Activated CD4-positive, alpha-beta memory T cell treated with anti-CD3 and anti-CD28 coated beads, Interleukin-2, amount 10 ng/mL, durations not matched to agents 7 days and 5 days (primary cell): Measurements from ENCODE around the gene RBM14. TPM values are rescaled to one million over a fixed set of nuclear protein-coding genes. Genes with fewer than 3 reads are reported as not detected.

Experiments used
- CTCF ChIA-PET: fragments of 350-600 bp; sonication (Branson Sonifier 250); formaldehyde crosslinking; loops from one replicate; lab custom pipeline; 2021; ENCODE audit warnings: antibody characterized with exemption, inconsistent platforms; lab: Charles Lee
- POLR2A ChIA-PET: fragments of 350-600 bp; sonication (Branson Sonifier 250); formaldehyde crosslinking; loops from one replicate; lab custom pipeline; 2021; ENCODE audit warnings: antibody characterized with exemption; lab: Charles Lee
- DNase-seq: peaks from one replicate; pipeline ENCODE4 v3.0.0-alpha.2; 2020
- H3K27ac Mint-ChIP-seq: one replicate; pipeline ENCODE4 v1.8.0; 2021; ENCODE audit warnings: mild to moderate bottlenecking, mixed read lengths
- H3K27me3 Mint-ChIP-seq: one replicate; pipeline ENCODE4 v1.8.0; 2021; ENCODE audit warnings: mixed read lengths
- H3K36me3 Mint-ChIP-seq: one replicate; pipeline ENCODE4 v1.8.0; 2021; ENCODE audit warnings: low read depth, mixed read lengths
- H3K4me1 Mint-ChIP-seq: one replicate; pipeline ENCODE4 v1.8.0; 2021; ENCODE audit warnings: mixed read lengths
- H3K4me3 Mint-ChIP-seq: one replicate; pipeline ENCODE4 v1.8.0; 2021; ENCODE audit warnings: mild to moderate bottlenecking, mixed read lengths
- H3K9me3 Mint-ChIP-seq: one replicate; pipeline ENCODE4 v1.8.0; 2021; ENCODE audit warnings: mixed read lengths
- total RNA-seq, 2 experiments: library from RNA; stranded (reverse); gene quantifications; one replicate each; pipeline ENCODE4 v1.2.3, GENCODE V29; 2021

The RBM14 gene
- total RNA-seq, 2 experiments from 2014 or later, result 116 to 120 TPM

DNA sequence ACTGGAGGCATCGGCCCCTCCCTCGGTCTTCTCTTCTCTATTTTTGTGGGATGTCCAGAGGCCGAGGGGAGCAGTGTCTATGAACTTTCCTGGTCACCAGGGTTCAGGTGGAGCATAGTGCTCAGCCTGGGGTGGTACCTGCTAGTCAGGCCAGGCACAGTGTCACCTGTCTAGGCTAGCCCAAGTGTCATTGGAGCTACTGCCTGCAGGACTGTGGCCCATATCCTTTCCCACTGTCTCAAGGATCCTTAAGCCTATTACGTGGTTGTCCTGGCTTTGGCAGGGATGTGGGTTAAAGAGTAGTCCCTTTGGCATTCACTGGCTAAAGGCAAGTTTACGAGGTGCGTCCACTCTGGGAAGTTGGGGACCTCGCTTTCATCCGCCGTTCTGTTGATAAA lies 9.3 kb downstream of the RBM14 start:
- ChIA-PET CTCF (no interaction called here), POLR2A (interaction anchor here (7.3 to 7.7 kb wide), 2 partner anchors 9 to 14 kb away, joined by 39 to 125 read pairs; partner anchors contain the start of genes RBM14 and RBM4)
- DNase-seq, result no peak
- peaks cover 31% of the 10 kb centered on the region for H3K4me1 Mint-ChIP-seq
- peaks cover 87% of the 10 kb centered on the region for H3K36me3 Mint-ChIP-seq
- H3K27ac Mint-ChIP-seq, result no peak overlapping the region
- no peaks in the 10 kb centered on the region for H3K27me3 Mint-ChIP-seq
- no peaks in the 10 kb centered on the region for H3K9me3 Mint-ChIP-seq
- no peak overlapping the region for H3K4me3 Mint-ChIP-seq

DNA sequence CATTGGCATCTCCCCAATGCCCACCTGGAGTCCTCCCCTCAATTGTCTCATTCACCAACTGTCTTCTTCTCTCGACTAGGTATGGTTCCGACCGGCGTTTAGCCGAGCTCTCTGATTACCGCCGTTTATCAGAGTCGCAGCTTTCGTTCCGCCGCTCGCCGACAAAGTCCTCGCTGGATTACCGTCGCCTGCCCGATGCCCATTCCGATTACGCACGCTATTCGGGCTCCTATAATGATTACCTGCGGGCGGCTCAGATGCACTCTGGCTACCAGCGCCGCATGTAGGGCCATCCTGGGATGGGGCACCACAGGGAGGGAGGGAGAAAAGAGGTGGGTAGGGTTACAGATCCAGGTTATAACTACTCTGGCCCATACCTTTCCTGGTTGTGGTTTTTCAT lies 10.0 kb downstream of the RBM14 start:
- peaks cover 27% of the 10 kb centered on the region for H3K4me1 Mint-ChIP-seq
- no peak for DNase-seq

DNA sequence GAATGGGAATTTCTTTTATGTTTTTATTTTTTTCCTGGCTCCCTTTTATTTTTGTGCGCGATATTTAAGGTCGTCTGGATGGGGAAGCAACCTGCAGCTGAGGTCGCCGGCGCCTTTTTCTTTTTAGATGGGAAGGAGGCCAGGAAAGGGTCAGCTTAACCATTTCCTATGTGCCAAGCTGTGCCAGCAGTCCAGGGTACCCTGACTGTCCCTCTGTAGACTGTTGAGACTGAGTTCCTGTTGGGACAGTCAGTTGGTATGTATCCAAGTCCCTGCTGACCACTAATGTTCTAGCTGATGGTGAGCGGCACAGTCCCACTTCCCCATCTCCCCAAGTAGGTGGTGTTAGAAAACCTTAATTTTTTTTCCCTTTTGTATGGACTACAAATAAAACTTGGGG lies 10.5 kb downstream of the RBM14 start:
- no peak overlapping the region for H3K27ac Mint-ChIP-seq
- no peaks in the 10 kb centered on the region for H3K27me3 Mint-ChIP-seq
- H3K4me1 Mint-ChIP-seq, result peaks cover 23% of the 10 kb centered on the region
- H3K4me3 Mint-ChIP-seq, result no peak overlapping the region
- no peak for DNase-seq
- CTCF ChIA-PET, result no interaction called here
- no peaks in the 10 kb centered on the region for H3K9me3 Mint-ChIP-seq
- POLR2A ChIA-PET, result interaction anchor here (0.7 to 7.3 kb wide), 4 partner anchors 10 to 14 kb away, joined by 3 to 39 read pairs (median 7); partner anchors contain the start of genes RBM14 and RBM4
- peaks cover 81% of the 10 kb centered on the region for H3K36me3 Mint-ChIP-seq

More for the DNA sequence above, 10.0 kb downstream of the RBM14 start:
- H3K27me3 Mint-ChIP-seq, result no peaks in the 10 kb centered on the region
- ChIA-PET CTCF (no interaction called here), POLR2A (interaction anchor here (7.3 to 7.7 kb wide), 2 partner anchors 9 to 13 kb away, joined by 39 to 125 read pairs; partner anchors contain the start of genes RBM14 and RBM4)
- H3K36me3 Mint-ChIP-seq, result peaks cover 84% of the 10 kb centered on the region
- no peaks in the 10 kb centered on the region for H3K9me3 Mint-ChIP-seq
- H3K4me3 Mint-ChIP-seq, result no peak overlapping the region
- H3K27ac Mint-ChIP-seq, result no peak overlapping the region

DNA sequence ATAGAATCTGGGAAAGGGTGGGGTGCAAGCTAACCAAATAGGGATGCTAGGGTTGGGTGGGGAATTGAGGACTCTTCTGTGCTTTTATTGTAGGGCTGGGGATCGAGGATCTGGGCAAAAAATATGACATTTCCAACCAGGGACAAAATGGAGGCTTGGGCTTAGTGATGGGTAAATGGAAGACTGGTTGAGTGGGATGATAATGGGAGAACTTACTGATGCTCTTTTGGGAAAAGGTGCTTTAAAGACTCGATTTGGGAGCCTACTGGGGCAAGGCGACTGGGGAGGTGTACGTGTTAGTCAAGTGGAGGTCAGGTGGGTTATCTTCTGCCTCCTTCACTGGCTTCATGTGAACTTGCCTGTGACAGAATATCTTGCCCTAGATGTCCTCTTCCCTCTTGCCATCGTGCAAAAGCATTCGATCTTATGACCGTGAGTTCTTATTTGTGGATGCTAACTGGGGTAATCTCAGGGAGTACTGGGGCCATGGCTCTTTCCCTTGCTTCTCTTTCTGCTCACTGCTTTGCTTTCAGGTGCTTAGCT lies 11.7 kb downstream of the RBM14 start:
- no peak for DNase-seq
- POLR2A ChIA-PET, result interaction anchor here (0.8 to 7.3 kb wide), 5 partner anchors 8 to 17 kb away, joined by 3 to 39 read pairs (median 5); partner anchors contain the start of genes RBM14 and RBM4
- no peaks in the 10 kb centered on the region for H3K9me3 Mint-ChIP-seq
- CTCF ChIA-PET, result interaction anchor here (1.0 kb wide), 1 partner anchor 9 kb away, joined by 3 read pairs; no protein-coding TSS in a partner anchor
- no peak overlapping the region for H3K27ac Mint-ChIP-seq
- H3K4me3 Mint-ChIP-seq, result no peak overlapping the region
- peaks cover 15% of the 10 kb centered on the region for H3K4me1 Mint-ChIP-seq
- H3K36me3 Mint-ChIP-seq, result peaks cover 80% of the 10 kb centered on the region
- H3K27me3 Mint-ChIP-seq, result no peaks in the 10 kb centered on the region

DNA sequence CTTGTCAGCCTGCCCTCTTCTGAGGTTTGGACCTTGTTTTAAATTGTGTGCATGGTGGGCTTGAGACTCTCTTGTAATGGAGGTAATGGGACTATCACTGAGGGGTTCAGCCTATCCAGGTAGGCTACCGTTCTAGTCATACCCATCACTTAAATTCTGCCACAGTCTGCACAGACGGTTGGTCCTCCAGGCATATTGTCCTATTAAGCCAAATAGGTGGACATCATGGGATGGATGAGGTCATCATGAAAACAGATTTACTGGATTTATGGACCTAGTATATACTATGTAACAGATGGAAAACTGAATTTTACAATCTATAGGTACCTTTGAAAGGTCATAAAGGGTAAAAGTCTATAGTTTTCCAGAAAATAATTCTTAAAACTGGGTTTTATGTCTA lies 12.9 kb downstream of the RBM14 start:
- Mint-ChIP-seq H3K36me3 (peaks cover 73% of the 10 kb centered on the region), H3K4me1 (peaks cover 9% of the 10 kb centered on the region)

DNA sequence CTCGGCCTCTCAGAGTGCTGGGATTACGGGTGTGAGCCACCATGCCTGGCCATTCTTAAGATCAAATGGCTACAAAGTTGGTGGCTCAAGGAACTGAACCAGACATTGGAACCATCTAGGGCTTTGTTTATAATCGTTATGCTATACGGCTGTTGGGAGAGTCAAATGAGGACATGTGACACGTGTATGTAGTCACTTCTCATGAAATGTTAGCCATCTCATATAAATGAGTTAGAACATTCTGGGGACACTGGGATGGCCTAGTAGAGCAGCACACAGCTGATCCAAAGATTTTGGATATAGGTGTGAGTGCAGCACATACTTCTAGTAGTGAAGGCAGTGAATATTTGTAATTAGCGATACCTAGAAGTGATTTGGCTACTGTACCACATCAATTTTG lies 15.5 kb downstream of the RBM14 start:
- DNase-seq, result no peak
- CTCF ChIA-PET, result no interaction called here
- Mint-ChIP-seq H3K27ac (no peak overlapping the region), H3K4me1 (peaks cover 14% of the 10 kb centered on the region), H3K4me3 (no peak overlapping the region), H3K36me3 (peaks cover 56% of the 10 kb centered on the region), H3K27me3 (no peaks in the 10 kb centered on the region), H3K9me3 (no peaks in the 10 kb centered on the region)
- POLR2A ChIA-PET, result no interaction called here

More for the DNA sequence above, 12.9 kb downstream of the RBM14 start:
- no peak overlapping the region for H3K27ac Mint-ChIP-seq
- no peak for DNase-seq
- H3K27me3 Mint-ChIP-seq, result no peaks in the 10 kb centered on the region
- H3K9me3 Mint-ChIP-seq, result no peaks in the 10 kb centered on the region
- CTCF ChIA-PET, result interaction anchor here (0.5 to 1.4 kb wide), 3 partner anchors 9 to 23 kb away, joined by 3 to 6 read pairs (median 3); partner anchors contain the start of gene RBM4
- POLR2A ChIA-PET, result interaction anchor here (1.3 to 7.3 kb wide), 4 partner anchors 9 to 48 kb away, joined by 3 to 39 read pairs (median 8); partner anchors contain the start of genes RBM14, RBM4 and RBM4B
- no peak overlapping the region for H3K4me3 Mint-ChIP-seq

DNA sequence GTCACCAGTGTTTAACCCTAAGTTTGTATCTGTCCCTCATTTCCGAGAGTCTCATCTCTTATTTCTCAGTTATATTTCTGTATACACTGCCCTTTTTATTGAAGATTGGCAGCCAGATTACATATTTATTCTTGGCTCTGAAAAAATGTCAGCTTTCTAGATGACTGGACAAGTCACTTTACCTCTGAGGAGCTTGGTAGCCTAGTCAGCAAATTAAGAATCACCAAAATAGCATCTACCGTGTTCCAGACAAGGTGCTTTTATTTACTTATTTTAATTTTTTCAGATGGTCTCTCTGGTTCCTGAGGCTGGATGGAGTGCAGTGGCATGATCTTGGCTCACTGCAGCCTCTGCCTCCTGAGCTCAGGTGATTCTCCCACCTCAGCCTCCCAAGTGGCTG lies 16.5 kb downstream of the RBM14 start:
- H3K27ac Mint-ChIP-seq, result no peak overlapping the region
- H3K9me3 Mint-ChIP-seq, result no peaks in the 10 kb centered on the region
- POLR2A ChIA-PET, result interaction anchor here (1.5 to 1.9 kb wide), 3 partner anchors 8 to 16 kb away, joined by 5 to 15 read pairs (median 5); partner anchors contain the start of gene RBM14
- H3K36me3 Mint-ChIP-seq, result peaks cover 54% of the 10 kb centered on the region
- no peak for DNase-seq
- CTCF ChIA-PET, result no interaction called here
- no peak overlapping the region for H3K4me3 Mint-ChIP-seq
- H3K4me1 Mint-ChIP-seq, result peaks cover 22% of the 10 kb centered on the region
- H3K27me3 Mint-ChIP-seq, result no peaks in the 10 kb centered on the region

DNA sequence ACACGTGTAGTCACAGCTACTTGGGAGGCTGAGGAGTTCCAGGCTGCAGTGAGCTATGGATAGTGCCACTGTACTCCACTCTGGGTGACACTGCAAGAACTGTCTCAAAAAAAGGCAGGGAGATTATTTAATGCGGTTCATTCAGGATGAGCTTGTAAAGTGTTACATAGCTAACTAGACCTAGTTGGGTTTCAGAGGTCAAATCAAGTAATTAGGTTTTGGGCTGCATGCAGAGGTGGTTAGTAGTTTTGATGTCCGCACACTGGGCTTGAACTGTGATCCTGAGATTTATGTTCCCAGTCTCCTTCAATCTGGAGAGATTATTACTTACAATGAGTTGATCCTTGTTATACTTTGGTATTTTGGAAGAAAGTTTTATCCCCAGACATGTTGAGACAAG lies 20.0 kb downstream of the RBM14 start:
- peaks cover 45% of the 10 kb centered on the region for H3K4me1 Mint-ChIP-seq
- DNase-seq, result no peak
- no peaks in the 10 kb centered on the region for H3K27me3 Mint-ChIP-seq
- ChIA-PET POLR2A (interaction anchor here (0.7 to 9.3 kb wide), 5 partner anchors 9 to 45 kb away, joined by 3 to 125 read pairs (median 45); partner anchors contain the start of genes CCDC87, CCS and RBM14), CTCF (interaction anchor here (1.4 to 3.2 kb wide), 3 partner anchors 9 to 41 kb away, joined by 4 to 26 read pairs (median 7); partner anchors contain the start of gene RBM4B)
- no peak overlapping the region for H3K27ac Mint-ChIP-seq
- H3K9me3 Mint-ChIP-seq, result no peaks in the 10 kb centered on the region
- H3K4me3 Mint-ChIP-seq, result no peak overlapping the region
- H3K36me3 Mint-ChIP-seq, result peaks cover 64% of the 10 kb centered on the region

DNA sequence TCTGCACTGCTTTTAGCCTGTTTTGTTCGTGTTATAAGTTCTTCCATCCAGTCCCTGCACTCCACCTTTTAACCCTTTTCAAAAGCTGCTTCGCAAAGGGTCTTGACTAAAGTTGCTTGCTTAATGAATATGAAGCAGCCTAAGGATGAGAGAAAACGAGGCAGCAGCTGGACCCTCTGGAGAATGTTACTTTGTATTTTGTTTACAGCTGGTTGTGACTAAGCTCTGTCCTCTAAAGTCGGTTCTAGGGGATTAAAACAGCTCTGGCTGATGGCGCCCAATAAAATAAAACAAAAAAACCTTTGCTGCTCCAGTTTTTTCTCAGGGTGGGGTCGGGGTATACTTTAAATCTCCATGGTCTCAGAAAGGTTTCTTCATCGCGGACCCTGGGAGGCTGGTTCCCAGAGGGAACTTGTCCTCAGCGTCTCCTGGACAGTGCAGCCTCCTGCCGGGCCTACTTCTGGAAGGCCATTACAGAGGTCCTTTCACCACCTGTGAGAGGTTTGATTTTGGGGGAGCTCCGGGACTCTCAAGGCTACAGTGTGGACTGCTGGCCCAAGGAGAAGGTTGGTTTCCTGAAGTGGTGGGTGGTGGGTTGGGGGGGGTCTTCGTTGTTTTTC lies 21.2 kb downstream of the RBM14 start:
- Mint-ChIP-seq H3K4me1 (peaks cover 53% of the 10 kb centered on the region), H3K36me3 (peaks cover 68% of the 10 kb centered on the region)
- POLR2A ChIA-PET, result interaction anchor here (0.7 to 9.3 kb wide), 28 partner anchors 7 to 293 kb away, joined by 3 to 125 read pairs (median 6); partner anchors contain the start of genes ACTN3, BBS1, BRMS1 and CCDC87

DNA sequence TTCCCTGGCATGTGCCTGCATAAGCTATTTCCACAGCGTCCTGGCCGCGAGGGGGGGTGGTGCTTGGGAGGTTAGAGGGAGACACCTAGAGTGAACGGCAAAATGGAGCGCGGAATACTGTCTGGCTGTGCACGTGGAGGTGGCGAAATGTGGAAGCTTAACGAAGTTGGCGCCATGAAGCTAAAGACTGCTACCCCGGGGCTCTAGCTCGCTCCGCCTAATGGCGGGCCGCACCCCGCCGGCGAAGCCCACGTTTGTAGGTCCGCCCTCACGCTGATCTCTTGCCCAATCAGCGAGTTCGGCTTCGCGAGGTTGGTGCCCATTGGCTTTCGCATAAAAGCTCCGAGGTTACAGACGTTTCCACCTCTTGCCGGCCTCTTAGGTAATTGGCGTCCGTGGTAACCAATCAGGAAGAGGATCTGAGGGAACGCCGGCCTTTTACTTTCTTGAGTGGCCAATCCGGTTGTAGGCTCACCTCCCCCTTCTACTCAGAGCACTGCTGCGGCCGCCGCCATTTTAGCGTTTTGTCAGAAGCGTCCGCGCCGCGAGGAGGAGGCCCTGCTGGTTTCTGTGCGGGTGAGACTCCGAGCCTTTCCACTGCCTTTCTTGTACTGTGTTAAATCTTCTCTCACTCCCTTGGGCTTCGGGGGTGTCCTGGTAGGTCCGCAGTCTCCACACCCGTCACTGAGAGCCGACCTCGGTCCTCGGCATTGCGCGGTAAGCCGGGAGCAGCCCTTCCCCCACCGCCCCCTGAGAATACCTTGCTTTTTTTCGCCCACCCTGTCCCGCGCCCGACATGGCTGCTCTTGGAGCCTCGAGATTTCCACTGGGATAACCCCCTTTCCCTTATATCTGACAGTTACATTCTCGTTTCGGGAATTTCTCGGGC lies 22.0 kb downstream of the RBM14 start, which contains the start of gene RBM4:
RBM4 (plus strand) TSS at position 527 of the 889 bp plus-strand sequence. CDS start 1,009 bp downstream, outside the sequence.
- DNase-seq, result peak; percentile 98
- H3K27ac Mint-ChIP-seq, result peak within 1 kb of the TSS; percentile 91
- H3K4me1 Mint-ChIP-seq, result peaks cover 60% of the 10 kb centered on the region
- H3K9me3 Mint-ChIP-seq, result no peaks in the 10 kb centered on the region
- CTCF ChIA-PET, result interaction anchor here (0.7 to 3.2 kb wide), 21 partner anchors 9 to 349 kb away, joined by 3 to 26 read pairs (median 4); partner anchors contain the start of genes CCDC87, CCS, PC and RBM14
- POLR2A ChIA-PET, result interaction anchor here (0.7 to 9.3 kb wide), 32 partner anchors 8 to 601 kb away, joined by 3 to 125 read pairs (median 4); partner anchors contain the start of genes ACTN3, BBS1, BRMS1 and CCDC87
- peak within 1 kb of the TSS; percentile 91 for H3K4me3 Mint-ChIP-seq
- H3K36me3 Mint-ChIP-seq, result peaks cover 71% of the 10 kb centered on the region
- H3K27me3 Mint-ChIP-seq, result no peaks in the 10 kb centered on the region

More for the DNA sequence above, 21.2 kb downstream of the RBM14 start:
- CTCF ChIA-PET, result interaction anchor here (0.6 to 3.2 kb wide), 21 partner anchors 8 to 1173 kb away, joined by 3 to 26 read pairs (median 4); partner anchors contain the start of genes CCDC87, CCS, PC and RBM14
- Mint-ChIP-seq H3K4me3 (peak overlapping the region; percentile 91), H3K27me3 (no peaks in the 10 kb centered on the region), H3K27ac (peak overlapping the region; percentile 91), H3K9me3 (no peaks in the 10 kb centered on the region)
- DNase-seq, result no peak

DNA sequence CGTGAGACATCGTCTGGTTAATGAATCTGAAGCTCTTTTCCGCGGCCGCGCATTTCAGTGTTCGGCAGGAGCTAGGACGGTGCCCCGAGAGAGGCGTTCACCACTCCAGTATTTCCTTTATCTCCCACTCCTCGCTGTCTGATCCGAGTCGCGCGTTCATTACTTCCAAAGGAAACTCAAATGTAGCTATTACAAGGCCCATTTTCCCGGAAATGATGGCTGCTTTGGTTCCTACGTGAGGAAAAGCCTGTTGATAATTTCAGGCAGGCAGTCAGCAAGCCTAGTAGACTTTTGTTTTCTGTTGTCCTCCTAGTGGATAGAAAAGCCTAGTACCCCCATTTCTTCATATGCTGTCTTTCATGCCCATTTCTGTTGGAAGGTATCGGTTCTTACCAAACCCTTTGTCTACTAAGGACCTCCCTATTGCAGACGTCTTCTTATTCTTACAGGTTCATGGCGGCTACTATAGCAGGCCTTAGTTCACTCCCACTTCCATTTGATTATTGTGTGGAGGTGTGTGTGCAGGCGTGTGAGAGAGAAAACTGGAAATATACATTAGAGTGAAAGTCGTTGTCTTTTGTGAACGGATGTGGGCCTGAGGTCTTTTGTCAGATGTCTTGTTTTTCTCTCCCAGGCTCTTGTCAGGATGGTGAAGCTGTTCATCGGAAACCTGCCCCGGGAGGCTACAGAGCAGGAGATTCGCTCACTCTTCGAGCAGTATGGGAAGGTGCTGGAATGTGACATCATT lies 22.8 kb downstream of the RBM14 start:
- Mint-ChIP-seq H3K4me1 (peaks cover 68% of the 10 kb centered on the region), H3K27ac (peak overlapping the region; percentile 91), H3K36me3 (peaks cover 77% of the 10 kb centered on the region), H3K27me3 (no peaks in the 10 kb centered on the region), H3K4me3 (peak overlapping the region; percentile 91), H3K9me3 (no peaks in the 10 kb centered on the region)
- peak; percentile 34 for DNase-seq
- ChIA-PET CTCF (interaction anchor here (0.9 to 3.2 kb wide), 13 partner anchors 9 to 230 kb away, joined by 3 to 26 read pairs (median 7); partner anchors contain the start of genes CCDC87, CCS, RBM14 and RBM4B), POLR2A (interaction anchor here (1.2 to 9.3 kb wide), 24 partner anchors 9 to 600 kb away, joined by 3 to 125 read pairs (median 8); partner anchors contain the start of genes ACTN3, BBS1, CCDC87 and CCS)
